Trophoblast cell (in vitro differentiated cells and primary cell): ENCODE measurements around the gene FIGLA.

Experiments used
- DNase-seq, 2 donors: peaks; one replicate each; pipeline ENCODE4 v3.0.0-alpha.2; 2016
- H2AFZ ChIP-seq: 2 replicates; pipeline ENCODE4 v1.6.1; 2013; ENCODE audit warnings: low read length, moderate library complexity, mild to moderate bottlenecking; ENCODE audit not compliant: insufficient read depth, poor library complexity
- H2AK5ac ChIP-seq: 2 replicates; pipeline ENCODE4 v1.6.1; 2013; ENCODE audit warnings: mild to moderate bottlenecking, low read length
- H2BK120ac ChIP-seq: 2 replicates; pipeline ENCODE4 v1.6.1; 2013; ENCODE audit warnings: low read length, mild to moderate bottlenecking, moderate library complexity; ENCODE audit not compliant: insufficient read depth, poor library complexity
- H2BK12ac ChIP-seq: 2 replicates; pipeline ENCODE4 v1.6.1; 2013; ENCODE audit warnings: mild to moderate bottlenecking, low read length, moderate library complexity
- H2BK5ac ChIP-seq: 2 replicates; pipeline ENCODE4 v1.6.1; 2013; ENCODE audit warnings: low read length, low read depth, moderate library complexity, mild to moderate bottlenecking; ENCODE audit not compliant: poor library complexity
- H3K14ac ChIP-seq: 2 replicates; pipeline ENCODE4 v1.6.1; 2013; ENCODE audit warnings: mild to moderate bottlenecking, low read length
- H3K18ac ChIP-seq: 2 replicates; pipeline ENCODE4 v1.6.1; 2013; ENCODE audit warnings: mild to moderate bottlenecking, low read length
- H3K23ac ChIP-seq: 2 replicates; pipeline ENCODE4 v1.6.1; 2013; ENCODE audit warnings: low read length
- H3K27ac ChIP-seq: 2 replicates; pipeline ENCODE4 v1.5.1; 2013; ENCODE audit warnings: low read depth, mild to moderate bottlenecking, inconsistent platforms, low read length, moderate library complexity
- H3K27me3 ChIP-seq: 2 replicates; pipeline ENCODE4 v1.6.1; 2013; ENCODE audit warnings: inconsistent platforms, mild to moderate bottlenecking, low read length, moderate library complexity; ENCODE audit not compliant: insufficient read depth
- H3K36me3 ChIP-seq, 2 experiments: 1 replicate in 1 of 2; 2 replicates in 1 of 2; pipeline ENCODE4 v1.6.1; 2013; ENCODE audit warnings: low read length in 2 of 2, mild to moderate bottlenecking in 2 of 2, moderate library complexity in 1 of 2; ENCODE audit not compliant: insufficient read depth in 2 of 2, control insufficient read depth in 1 of 2
- H3K4ac ChIP-seq: 2 replicates; pipeline ENCODE4 v1.6.1; 2013; ENCODE audit warnings: low read depth, mild to moderate bottlenecking, low read length, moderate library complexity
- H3K4me1 ChIP-seq, 2 experiments: 1 replicate in 1 of 2; 2 replicates in 1 of 2; pipeline ENCODE4 v1.6.1; 2013; ENCODE audit warnings: low read length in 2 of 2, mild to moderate bottlenecking in 2 of 2, moderate library complexity in 1 of 2; ENCODE audit not compliant: insufficient read depth in 2 of 2, control insufficient read depth in 1 of 2
- H3K4me2 ChIP-seq: 2 replicates; pipeline ENCODE4 v1.6.1; 2013; ENCODE audit warnings: inconsistent platforms, mild to moderate bottlenecking, low read length, moderate library complexity
- H3K4me3 ChIP-seq: 2 replicates; pipeline ENCODE4 v1.5.1; 2013; ENCODE audit warnings: mild to moderate bottlenecking, low read depth, low read length, inconsistent platforms
- H3K79me1 ChIP-seq: one replicate; pipeline ENCODE4 v1.6.1; 2013; ENCODE audit warnings: low read length
- H3K79me2 ChIP-seq: 2 replicates; pipeline ENCODE4 v1.6.1; 2013; ENCODE audit warnings: low read length, mild to moderate bottlenecking; ENCODE audit not compliant: control insufficient read depth, insufficient read depth, poor library complexity
- H3K9ac ChIP-seq: 2 replicates; pipeline ENCODE4 v1.6.1; 2013; ENCODE audit warnings: mild to moderate bottlenecking, low read length
- H3K9me3 ChIP-seq: 2 replicates; pipeline ENCODE4 v1.6.1; 2013; ENCODE audit warnings: low read depth, mild to moderate bottlenecking, control low read depth, inconsistent platforms, low read length; ENCODE audit not compliant: insufficient read depth
- H4K12ac ChIP-seq: 2 replicates; pipeline ENCODE4 v1.6.1; 2013; ENCODE audit warnings: low read depth, mild to moderate bottlenecking, low read length, moderate library complexity
- H4K8ac ChIP-seq: 2 replicates; pipeline ENCODE4 v1.6.1; 2013; ENCODE audit warnings: low read depth, mild to moderate bottlenecking, low read length, moderate library complexity
- H4K91ac ChIP-seq: one replicate; pipeline ENCODE4 v1.6.1; 2013; ENCODE audit warnings: low read depth, mild to moderate bottlenecking, low read length, moderate library complexity
- WGBS: extraction: QIAGEN DNeasy Blood & Tissue Kit; methylation state at CpG from one replicate; pipeline ENCODE4 v1.1.7; 2013; ENCODE audit warnings: missing lambda C conversion rate; ENCODE audit not compliant: insufficient read length, insufficient coverage; ENCODE audit errors: extremely low coverage; 5-methylcytosine and 5-hydroxymethylcytosine counted together

The FIGLA gene

DNA sequence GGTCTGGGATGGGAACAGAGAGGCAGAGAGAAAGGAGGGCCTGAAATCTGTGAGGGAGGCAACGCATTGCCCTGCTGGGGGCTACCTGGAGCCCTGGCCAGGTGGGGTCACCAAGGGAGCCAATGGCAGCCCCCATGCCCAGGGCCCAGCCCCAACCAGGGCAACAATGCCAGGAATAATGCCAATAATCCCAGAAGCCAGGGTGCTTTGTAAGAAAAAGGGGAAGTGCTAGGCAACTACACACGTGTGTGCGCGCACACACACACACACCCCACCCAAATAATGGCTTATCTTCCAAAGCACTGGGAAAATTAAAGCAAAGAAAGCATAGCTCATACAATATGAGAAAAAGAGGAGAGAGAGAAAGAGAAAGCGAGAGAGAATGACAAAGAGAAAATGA, 36.9 kb upstream of the FIGLA start:
- H3K18ac ChIP-seq = no peak overlapping the region
- H2AFZ ChIP-seq = no peak overlapping the region
- no peak for DNase-seq
- H2BK12ac ChIP-seq = no peak overlapping the region
- H3K79me1 ChIP-seq = no peaks in the 10 kb centered on the region
- H3K27ac ChIP-seq = no peak overlapping the region
- H2BK5ac ChIP-seq = no peak overlapping the region
- no peaks in the 10 kb centered on the region for H3K27me3 ChIP-seq
- WGBS = no CpG with 5 or more reads among the region's 5 CpGs
- H3K9me3 ChIP-seq = peaks cover 2% of the 10 kb centered on the region
- H3K4me2 ChIP-seq = no peak overlapping the region
- H3K4me3 ChIP-seq = no peak overlapping the region
- no peak overlapping the region for H4K91ac ChIP-seq
- H2AK5ac ChIP-seq = no peak overlapping the region
- no peak overlapping the region for H3K4ac ChIP-seq
- no peak overlapping the region for H4K8ac ChIP-seq
- no peak overlapping the region for H3K14ac ChIP-seq
- no peak overlapping the region for H3K9ac ChIP-seq
- no peaks in the 10 kb centered on the region for H3K36me3 ChIP-seq
- no peak overlapping the region for H2BK120ac ChIP-seq
- no peaks in the 10 kb centered on the region for H3K4me1 ChIP-seq
- H3K23ac ChIP-seq = no peak overlapping the region
- H4K12ac ChIP-seq = no peak overlapping the region
- no peaks in the 10 kb centered on the region for H3K79me2 ChIP-seq

DNA sequence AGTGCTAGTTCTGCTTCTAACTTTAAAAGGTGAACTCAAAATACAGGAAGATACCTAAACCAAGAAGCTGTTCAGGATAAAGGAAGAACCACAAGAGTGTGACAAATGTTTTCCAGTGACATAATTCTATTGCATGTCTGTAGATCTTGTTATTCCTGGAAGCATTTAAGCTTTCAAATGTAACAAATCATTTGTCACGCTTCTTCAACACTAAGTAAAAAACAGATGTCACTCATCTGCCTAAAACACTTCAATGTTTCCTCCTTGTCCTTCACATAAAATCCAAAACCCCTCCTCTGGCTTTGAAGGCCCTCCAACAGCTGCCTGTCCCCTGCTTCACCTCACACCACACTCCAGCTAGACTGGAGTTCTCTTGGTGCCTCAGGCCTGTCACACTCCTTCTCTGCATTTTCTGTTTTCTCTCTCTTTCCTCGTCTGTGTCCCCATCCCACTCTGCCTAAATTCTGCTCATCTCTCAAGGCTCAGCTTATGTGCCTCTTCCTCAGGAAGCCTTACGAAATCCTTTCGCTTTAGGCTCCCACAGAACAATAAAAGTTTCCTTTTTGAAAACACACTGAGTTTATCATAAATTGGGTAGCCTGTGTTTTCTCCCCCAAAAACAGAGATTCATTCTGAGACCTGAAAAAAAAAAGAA, 36.4 kb upstream of the FIGLA start:
- Histone ChIP-seq H2BK120ac (no peak overlapping the region), H4K91ac (no peak overlapping the region), H3K4ac (no peak overlapping the region), H2AK5ac (no peak overlapping the region), H3K23ac (peak overlapping the region; percentile 24), H2BK5ac (no peak overlapping the region), H3K14ac (no peak overlapping the region), H3K4me3 (no peak overlapping the region), H3K9ac (no peak overlapping the region), H4K8ac (no peak overlapping the region), H3K4me1 (no peaks in the 10 kb centered on the region), H3K79me2 (no peaks in the 10 kb centered on the region), H3K79me1 (no peaks in the 10 kb centered on the region), H3K36me3 (no peaks in the 10 kb centered on the region), H3K9me3 (peaks cover 2% of the 10 kb centered on the region), H2AFZ (no peak overlapping the region), H3K27me3 (no peaks in the 10 kb centered on the region), H3K4me2 (no peak overlapping the region), H3K18ac (no peak overlapping the region), H4K12ac (no peak overlapping the region), H3K27ac (no peak overlapping the region), H2BK12ac (no peak overlapping the region)
- DNase-seq = no peak
- WGBS = no CpG with 5 or more reads among the region's 4 CpGs

DNA sequence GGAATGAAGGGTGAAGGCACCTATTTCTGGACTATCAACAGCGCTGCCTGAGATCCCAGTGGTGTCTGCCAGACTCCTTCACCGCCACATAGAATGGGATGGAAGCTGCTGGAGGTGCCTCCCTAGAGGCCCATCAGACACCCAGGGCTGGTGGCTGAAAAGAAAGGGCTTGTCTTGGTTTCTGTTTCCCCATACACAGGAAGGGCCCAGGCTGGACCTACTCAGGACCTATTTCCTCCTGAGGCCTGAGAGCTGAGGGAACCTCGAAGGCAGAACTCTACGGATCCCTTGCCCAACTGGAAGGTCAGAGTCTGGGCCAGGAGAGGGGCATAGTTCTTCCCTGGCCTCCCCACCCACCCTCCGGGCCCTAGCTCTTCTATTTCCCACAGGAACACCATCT, 32.8 kb upstream of the FIGLA start:
- H2BK5ac ChIP-seq = no peak overlapping the region
- H2AK5ac ChIP-seq = no peak overlapping the region
- H3K4ac ChIP-seq = no peak overlapping the region
- H4K91ac ChIP-seq = no peak overlapping the region
- no peak overlapping the region for H2AFZ ChIP-seq
- no peak overlapping the region for H3K4me3 ChIP-seq
- no peak overlapping the region for H2BK120ac ChIP-seq
- H3K27me3 ChIP-seq = no peaks in the 10 kb centered on the region
- no peak overlapping the region for H4K8ac ChIP-seq
- no peak overlapping the region for H3K23ac ChIP-seq
- H3K14ac ChIP-seq = no peak overlapping the region
- no peak overlapping the region for H3K4me2 ChIP-seq
- DNase-seq = no peak
- no peaks in the 10 kb centered on the region for H3K79me2 ChIP-seq
- H3K4me1 ChIP-seq = no peaks in the 10 kb centered on the region
- H3K9me3 ChIP-seq = no peaks in the 10 kb centered on the region
- H3K18ac ChIP-seq = no peak overlapping the region
- no peaks in the 10 kb centered on the region for H3K36me3 ChIP-seq
- H3K9ac ChIP-seq = no peak overlapping the region
- no peak overlapping the region for H3K27ac ChIP-seq
- H3K79me1 ChIP-seq = no peaks in the 10 kb centered on the region
- no peak overlapping the region for H2BK12ac ChIP-seq
- H4K12ac ChIP-seq = no peak overlapping the region
- no CpG with 5 or more reads among the region's 5 CpGs for WGBS

DNA sequence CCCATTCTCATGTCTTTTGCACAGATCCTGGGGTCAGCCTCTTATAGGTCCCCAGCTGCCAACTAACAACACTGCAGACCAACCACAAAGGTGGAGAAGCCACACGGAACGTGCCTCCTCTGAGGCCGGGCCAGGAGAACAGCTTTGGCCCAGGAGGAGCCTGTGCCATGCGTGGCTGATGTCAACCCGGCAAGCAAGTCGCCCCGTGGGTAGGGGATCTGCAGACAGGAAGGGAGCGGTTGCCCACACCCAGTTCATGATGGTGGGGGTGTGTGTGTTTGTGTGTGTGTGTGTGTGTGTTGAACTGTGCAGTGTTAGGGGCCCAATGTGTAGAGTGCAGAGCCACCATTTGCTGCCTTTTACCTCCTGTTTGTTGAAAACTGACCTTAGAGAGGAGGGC, 32.4 kb upstream of the FIGLA start:
- no peak overlapping the region for H4K12ac ChIP-seq
- no peaks in the 10 kb centered on the region for H3K36me3 ChIP-seq
- no peak overlapping the region for H3K4me2 ChIP-seq
- H2BK120ac ChIP-seq = no peak overlapping the region
- H3K4ac ChIP-seq = no peak overlapping the region
- H3K27ac ChIP-seq = no peak overlapping the region
- no peaks in the 10 kb centered on the region for H3K27me3 ChIP-seq
- DNase-seq = no peak
- H2AK5ac ChIP-seq = no peak overlapping the region
- H3K9ac ChIP-seq = no peak overlapping the region
- H3K4me1 ChIP-seq = no peaks in the 10 kb centered on the region
- H3K79me1 ChIP-seq = no peaks in the 10 kb centered on the region
- no peak overlapping the region for H3K18ac ChIP-seq
- H4K91ac ChIP-seq = no peak overlapping the region
- H3K4me3 ChIP-seq = peak overlapping the region; percentile 50
- H3K9me3 ChIP-seq = no peaks in the 10 kb centered on the region
- no peak overlapping the region for H2BK5ac ChIP-seq
- H3K14ac ChIP-seq = no peak overlapping the region
- no peaks in the 10 kb centered on the region for H3K79me2 ChIP-seq
- no peak overlapping the region for H4K8ac ChIP-seq
- no peak overlapping the region for H2AFZ ChIP-seq
- no peak overlapping the region for H2BK12ac ChIP-seq
- H3K23ac ChIP-seq = peak overlapping the region; percentile 62
- no CpG with 5 or more reads among the region's 8 CpGs for WGBS
